Activated naive CD8-positive, alpha-beta T cell treated with anti-CD3 and anti-CD28 coated beads, Interleukin-2, amount 50 U/mL, for 16 hours (primary cell): ENCODE data around the gene PRAMEF15.
"Not testable (repeated sequence)": the region's sequence is repeated elsewhere in the genome, so short reads cannot be mapped to it uniquely, and the experiment has no call there.

Source experiments
- DNase-seq: peaks from one replicate; pipeline ENCODE4 v3.0.0-alpha.2; 2020; ENCODE audit warnings: low read depth, low spot score

The PRAMEF15 gene

GRCh38 chr1:13315281-13315680 lies at the start of gene PRAMEF15:
PRAMEF15 (plus strand) TSS chr1:13315581; CDS start chr1:13318408, 2,827 bp downstream.
- not testable (repeated sequence) for DNase-seq

- DNase-seq: not testable (repeated sequence)
Measured at GRCh38 chr1:13277016-13277415, 38.4 kb upstream of the PRAMEF15 start.

GRCh38 chr1:13279617-13280016 lies 35.8 kb upstream of the PRAMEF15 start:
- DNase-seq: not testable (repeated sequence)

GRCh38 chr1:13285037-13285436 lies 30.3 kb upstream of the PRAMEF15 start, which contains the start of gene PRAMEF8:
PRAMEF8 (minus strand) TSS chr1:13285137; CDS start chr1:13284091, 1,046 bp downstream.
- not testable (repeated sequence) for DNase-seq

GRCh38 chr1:13289030-13289429 lies 26.4 kb upstream of the PRAMEF15 start:
- DNase-seq: not testable (repeated sequence)

- not testable (repeated sequence) for DNase-seq
Measured at GRCh38 chr1:13297216-13297931, 18.0 kb upstream of the PRAMEF15 start.

GRCh38 chr1:13298699-13299098 lies 16.7 kb upstream of the PRAMEF15 start:
- not testable (repeated sequence) for DNase-seq

- DNase-seq: not testable (repeated sequence)
Measured at GRCh38 chr1:13302197-13302596, 13.2 kb upstream of the PRAMEF15 start.

GRCh38 chr1:13303239-13303638 lies 12.1 kb upstream of the PRAMEF15 start, which contains the start of gene PRAMEF33:
PRAMEF33 (plus strand) TSS chr1:13303539; CDS start chr1:13305955, 2,416 bp downstream.
- DNase-seq: not testable (repeated sequence)

- not testable (repeated sequence) for DNase-seq
Measured at GRCh38 chr1:13342496-13342895, 27.1 kb downstream of the PRAMEF15 start.

GRCh38 chr1:13347034-13347433 lies 31.7 kb downstream of the PRAMEF15 start, which contains the start of gene PRAMEF14:
PRAMEF14 (minus strand) TSS chr1:13347134; CDS start chr1:13345314, 1,820 bp downstream.
- not testable (repeated sequence) for DNase-seq

GRCh38 chr1:13353476-13353875 lies 38.1 kb downstream of the PRAMEF15 start:
- not testable (repeated sequence) for DNase-seq

GRCh38 chr1:13354475-13354874 lies 39.1 kb downstream of the PRAMEF15 start:
- not testable (repeated sequence) for DNase-seq

GRCh38 chr1:13356774-13357173 lies 41.4 kb downstream of the PRAMEF15 start:
- not testable (repeated sequence) for DNase-seq

GRCh38 chr1:13362364-13362763 lies 47.0 kb downstream of the PRAMEF15 start:
- DNase-seq: not testable (repeated sequence)

GRCh38 chr1:13364928-13365327 lies 49.5 kb downstream of the PRAMEF15 start:
- not testable (repeated sequence) for DNase-seq

- DNase-seq: not testable (repeated sequence)
Measured at GRCh38 chr1:13366536-13366935, 51.2 kb downstream of the PRAMEF15 start.

- DNase-seq: not testable (repeated sequence)
Measured at GRCh38 chr1:13368544-13368943, 53.2 kb downstream of the PRAMEF15 start.
